ENCODE measurements around the gene RAB28.
"Not testable (repeated sequence)": the region's sequence is repeated elsewhere in the genome, so short reads cannot be mapped to it uniquely, and the experiment has no call there.

RAB28 gene

DNA sequence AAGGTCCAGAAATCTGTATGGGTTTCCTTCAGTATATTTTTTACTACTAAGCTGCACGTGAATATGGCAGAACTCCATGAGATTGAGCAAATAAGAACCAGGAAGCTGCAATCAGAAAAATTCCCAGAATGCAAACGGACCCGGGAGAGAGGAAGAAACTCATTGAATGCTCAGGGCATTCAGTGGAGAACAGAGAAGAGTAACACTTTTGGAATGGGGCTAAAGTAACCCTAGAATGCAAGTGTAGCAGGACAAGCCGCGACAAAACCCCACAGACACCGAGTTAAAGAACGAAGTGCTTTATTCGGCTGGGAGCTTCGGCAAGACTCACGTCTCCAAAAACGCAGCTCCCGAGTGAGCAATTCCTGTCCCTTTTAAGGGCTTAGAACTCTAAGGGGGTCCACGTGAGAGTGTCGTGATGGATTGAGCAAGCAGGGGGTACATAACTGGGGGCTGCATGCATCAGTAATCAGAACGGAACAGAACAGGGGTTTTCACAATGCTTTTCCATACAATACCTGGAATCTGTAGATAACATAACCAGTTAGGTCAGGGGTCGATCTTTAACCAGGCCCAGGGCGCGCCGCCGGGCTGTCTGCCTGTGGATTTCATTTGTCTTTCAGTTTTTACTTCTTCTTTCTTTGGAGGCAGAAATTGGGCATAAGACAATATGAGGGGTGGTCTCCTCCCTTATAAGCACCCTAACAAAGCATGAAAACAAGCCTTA is 56.4 kb downstream of the RAB28 start:
- H3K9ac ChIP-seq (ENCODE audit: low read depth in 1 of 2, low read length in 2 of 2) = no peak overlapping the region
- no peak overlapping the region for H3K27ac ChIP-seq (ENCODE audit: low read depth in 2 of 2, low read length in 2 of 2)
- H3K4me3 ChIP-seq (ENCODE audit: low read length in 2 of 2) = no peak overlapping the region
- H3K27me3 ChIP-seq (ENCODE audit: control insufficient read depth in 2 of 2, insufficient read depth in 2 of 2, low read length in 2 of 2) = no peaks in the 10 kb centered on the region
- H3K4me1 ChIP-seq (ENCODE audit: control insufficient read depth in 2 of 2, insufficient read depth in 2 of 2, low read length in 2 of 2) = peaks cover 0 to 4% of the 10 kb centered on the region in 2 donors
- no peaks in the 10 kb centered on the region for H3K9me3 ChIP-seq (ENCODE audit: control insufficient read depth in 2 of 2, low read length in 2 of 2)
- peaks cover 3% of the 10 kb centered on the region in 2 donors for H3K36me3 ChIP-seq (ENCODE audit: control insufficient read depth in 2 of 2, insufficient read depth in 2 of 2, low read length in 2 of 2)

DNA sequence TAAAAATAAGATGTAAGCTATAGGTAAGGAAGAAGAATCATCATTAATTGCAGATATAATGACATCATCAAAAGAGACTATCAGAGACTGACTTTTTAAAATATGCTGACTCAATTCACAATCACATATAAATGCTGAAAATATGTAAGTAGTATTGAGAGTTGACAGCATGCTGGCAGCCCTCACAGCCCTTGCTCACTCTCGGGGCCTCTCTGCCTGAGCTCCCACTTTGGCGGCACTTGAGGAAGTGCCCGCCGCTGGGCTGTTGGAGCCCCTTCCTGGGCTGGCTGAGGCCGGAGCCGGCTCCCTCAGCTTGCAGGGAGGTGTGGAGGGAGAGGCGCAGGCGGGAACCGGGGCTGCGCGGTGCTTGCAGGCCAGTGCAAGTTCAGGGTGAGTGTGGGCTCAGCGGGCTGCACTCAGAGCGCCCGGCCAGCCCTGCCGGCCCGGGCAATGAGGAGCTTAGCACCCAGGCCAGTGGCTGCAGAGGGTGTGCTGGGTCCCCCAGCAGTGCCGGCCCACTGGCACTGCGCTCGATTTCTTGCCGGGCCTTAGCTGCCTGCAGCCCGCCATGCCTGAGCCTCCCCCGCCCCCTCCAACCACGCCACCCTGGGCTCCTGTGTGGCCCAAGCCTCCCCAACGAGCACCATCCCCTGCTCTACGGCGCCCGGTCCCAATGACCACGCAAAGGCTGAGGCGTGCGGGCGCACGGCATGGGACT is 68.9 kb downstream of the RAB28 start:
- Histone ChIP-seq H3K27ac (ENCODE audit: low read depth in 2 of 2, low read length in 2 of 2) (no peak overlapping the region), H3K4me3 (ENCODE audit: low read length in 2 of 2) (no peak overlapping the region), H3K36me3 (ENCODE audit: control insufficient read depth in 2 of 2, insufficient read depth in 2 of 2, low read length in 2 of 2) (no peaks in the 10 kb centered on the region)

DNA sequence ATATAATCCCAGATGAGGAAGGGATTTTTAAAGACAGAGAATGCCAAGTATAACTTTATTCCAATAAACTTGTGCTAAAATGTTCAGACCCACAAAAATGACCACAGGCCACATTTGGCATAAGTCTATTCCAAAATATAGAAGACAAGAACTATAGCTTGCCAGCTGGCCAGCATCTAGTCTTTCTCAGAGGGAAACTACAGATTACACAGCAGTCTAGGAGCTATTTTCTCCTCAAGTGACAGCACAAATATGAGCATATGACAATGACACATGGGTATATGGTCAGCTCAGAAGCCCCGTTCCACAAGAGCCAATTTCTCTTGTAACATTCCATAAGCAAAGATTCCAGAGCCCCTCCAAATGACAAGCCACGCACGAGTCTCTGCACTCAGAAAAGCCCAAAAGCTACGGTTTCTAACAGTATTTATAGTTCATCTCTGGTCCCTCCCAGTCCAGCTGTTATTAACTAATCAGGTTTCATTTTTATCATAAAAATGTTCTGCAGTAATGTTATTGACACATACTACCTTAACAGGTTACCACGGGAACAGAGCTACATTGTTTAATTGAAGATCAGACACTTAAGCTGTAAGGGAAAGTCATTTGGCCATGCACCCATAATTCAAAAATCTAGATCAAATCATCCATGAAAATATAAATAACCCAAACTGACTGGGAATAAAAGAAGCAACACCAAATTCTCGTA is 70.3 kb downstream of the RAB28 start:
- Histone ChIP-seq H3K9ac (ENCODE audit: low read depth in 1 of 2, low read length in 2 of 2) (no peak overlapping the region), H3K4me1 (ENCODE audit: control insufficient read depth in 2 of 2, insufficient read depth in 2 of 2, low read length in 2 of 2) (no peaks in the 10 kb centered on the region), H3K27me3 (ENCODE audit: control insufficient read depth in 2 of 2, insufficient read depth in 2 of 2, low read length in 2 of 2) (no peaks in the 10 kb centered on the region), H3K27ac (ENCODE audit: low read depth in 2 of 2, low read length in 2 of 2) (no peak overlapping the region), H3K9me3 (ENCODE audit: control insufficient read depth in 2 of 2, low read length in 2 of 2) (no peaks in the 10 kb centered on the region), H3K36me3 (ENCODE audit: control insufficient read depth in 2 of 2, insufficient read depth in 2 of 2, low read length in 2 of 2) (no peaks in the 10 kb centered on the region), H3K4me3 (ENCODE audit: low read length in 2 of 2) (no peak overlapping the region)

More for the DNA sequence above, 68.9 kb downstream of the RAB28 start:
- H3K27me3 ChIP-seq (ENCODE audit: control insufficient read depth in 2 of 2, insufficient read depth in 2 of 2, low read length in 2 of 2) = no peaks in the 10 kb centered on the region
- H3K4me1 ChIP-seq (ENCODE audit: control insufficient read depth in 2 of 2, insufficient read depth in 2 of 2, low read length in 2 of 2) = no peaks in the 10 kb centered on the region
- no peak overlapping the region for H3K9ac ChIP-seq (ENCODE audit: low read depth in 1 of 2, low read length in 2 of 2)
- no peaks in the 10 kb centered on the region for H3K9me3 ChIP-seq (ENCODE audit: control insufficient read depth in 2 of 2, low read length in 2 of 2)

DNA sequence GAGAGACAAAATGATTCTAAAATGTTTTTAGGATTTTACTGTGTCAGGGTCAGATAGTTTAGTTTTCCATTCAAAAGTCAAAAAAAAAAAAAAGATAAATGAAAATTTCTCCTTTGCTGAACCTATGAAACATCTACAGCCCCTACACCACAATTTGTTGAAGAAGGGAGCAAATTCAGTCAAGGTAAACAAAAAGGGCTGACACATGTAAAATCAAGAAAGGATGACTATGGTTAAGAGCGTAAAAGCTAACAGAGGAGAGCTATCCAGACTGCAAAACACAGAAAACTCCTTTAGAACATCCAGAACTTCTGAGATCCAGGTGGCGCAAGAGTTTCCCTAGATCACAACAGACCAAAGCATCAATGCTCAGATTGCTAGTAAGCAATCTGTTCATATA is 72.2 kb downstream of the RAB28 start:
- Histone ChIP-seq H3K4me3 (ENCODE audit: low read length in 2 of 2) (no peak overlapping the region), H3K27ac (ENCODE audit: low read depth in 2 of 2, low read length in 2 of 2) (no peak overlapping the region), H3K27me3 (ENCODE audit: control insufficient read depth in 2 of 2, insufficient read depth in 2 of 2, low read length in 2 of 2) (no peaks in the 10 kb centered on the region), H3K9me3 (ENCODE audit: control insufficient read depth in 2 of 2, low read length in 2 of 2) (no peaks in the 10 kb centered on the region), H3K36me3 (ENCODE audit: control insufficient read depth in 2 of 2, insufficient read depth in 2 of 2, low read length in 2 of 2) (no peaks in the 10 kb centered on the region), H3K4me1 (ENCODE audit: control insufficient read depth in 2 of 2, insufficient read depth in 2 of 2, low read length in 2 of 2) (no peaks in the 10 kb centered on the region), H3K9ac (ENCODE audit: low read depth in 1 of 2, low read length in 2 of 2) (no peak overlapping the region)

DNA sequence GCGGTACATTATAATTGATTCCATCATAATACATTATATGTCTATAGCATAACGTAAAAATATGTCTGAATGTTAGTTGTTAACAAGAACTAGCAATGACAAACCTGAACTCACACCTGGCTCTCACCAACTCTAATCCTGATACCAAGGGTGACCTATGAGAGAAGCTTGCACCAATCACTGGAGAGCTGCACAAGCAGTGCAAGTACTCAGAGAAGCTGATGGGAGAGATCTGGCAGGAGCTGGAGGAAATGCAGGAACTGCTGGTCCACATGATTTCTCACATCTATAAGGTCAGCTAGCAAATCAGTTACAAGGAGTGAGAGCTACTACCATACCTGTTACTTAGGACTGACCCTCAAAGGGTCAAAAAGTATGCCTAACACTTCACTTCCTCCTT is 74.8 kb downstream of the RAB28 start:
- no peak overlapping the region for H3K9ac ChIP-seq (ENCODE audit: low read depth in 1 of 2, low read length in 2 of 2)
- no peak overlapping the region for H3K27ac ChIP-seq (ENCODE audit: low read depth in 2 of 2, low read length in 2 of 2)

DNA sequence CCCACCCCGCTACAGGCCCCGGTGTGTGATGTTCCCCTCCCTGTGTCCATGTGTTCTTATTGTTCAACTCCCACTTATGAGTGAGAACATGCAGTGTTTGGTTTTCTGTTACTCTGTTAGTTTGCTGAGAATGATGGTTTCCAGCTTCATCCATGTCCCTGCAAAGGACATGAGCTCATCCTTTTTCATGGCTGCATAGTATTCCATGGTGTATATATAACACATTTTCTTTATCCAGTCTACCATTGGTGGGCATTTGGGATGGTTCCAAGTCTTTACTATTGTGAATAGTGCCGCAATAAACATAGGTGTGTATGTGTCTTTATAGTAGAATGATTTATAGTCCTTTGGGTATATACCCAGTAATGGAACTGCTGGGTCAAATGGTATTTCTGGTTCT is 78.0 kb downstream of the RAB28 start:
- not testable (repeated sequence) for H3K9ac ChIP-seq (ENCODE audit: low read depth in 1 of 2, low read length in 2 of 2); H3K4me1 ChIP-seq (ENCODE audit: control insufficient read depth in 2 of 2, insufficient read depth in 2 of 2, low read length in 2 of 2); H3K36me3 ChIP-seq (ENCODE audit: control insufficient read depth in 2 of 2, insufficient read depth in 2 of 2, low read length in 2 of 2); H3K4me3 ChIP-seq (ENCODE audit: low read length in 2 of 2); H3K9me3 ChIP-seq (ENCODE audit: control insufficient read depth in 2 of 2, low read length in 2 of 2); H3K27ac ChIP-seq (ENCODE audit: low read depth in 2 of 2, low read length in 2 of 2); H3K27me3 ChIP-seq (ENCODE audit: control insufficient read depth in 2 of 2, insufficient read depth in 2 of 2, low read length in 2 of 2)

More for the DNA sequence above, 74.8 kb downstream of the RAB28 start:
- Histone ChIP-seq H3K27me3 (ENCODE audit: control insufficient read depth in 2 of 2, insufficient read depth in 2 of 2, low read length in 2 of 2) (no peaks in the 10 kb centered on the region), H3K9me3 (ENCODE audit: control insufficient read depth in 2 of 2, low read length in 2 of 2) (no peaks in the 10 kb centered on the region), H3K4me3 (ENCODE audit: low read length in 2 of 2) (no peak overlapping the region), H3K4me1 (ENCODE audit: control insufficient read depth in 2 of 2, insufficient read depth in 2 of 2, low read length in 2 of 2) (no peaks in the 10 kb centered on the region), H3K36me3 (ENCODE audit: control insufficient read depth in 2 of 2, insufficient read depth in 2 of 2, low read length in 2 of 2) (no peaks in the 10 kb centered on the region)

DNA sequence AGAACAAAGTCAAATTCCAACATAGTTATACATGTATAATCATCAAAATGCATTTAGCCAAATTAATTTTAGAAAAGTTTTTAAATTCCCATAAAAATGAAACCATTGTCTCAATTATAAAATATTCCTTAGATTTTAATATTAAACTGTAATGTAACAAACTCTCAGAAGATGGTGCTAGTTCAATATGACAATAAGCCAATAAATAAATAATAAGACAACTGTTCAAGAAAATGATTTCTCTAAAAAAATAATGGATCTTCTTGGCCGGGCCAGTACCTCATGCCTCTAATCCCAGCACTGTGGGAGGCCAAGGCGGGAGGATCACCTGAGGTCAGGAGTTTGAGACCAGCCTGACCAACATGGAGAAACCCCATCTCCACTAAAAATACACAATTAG is 80.3 kb downstream of the RAB28 start:
- no peak overlapping the region for H3K27ac ChIP-seq (ENCODE audit: low read depth in 2 of 2, low read length in 2 of 2)
- no peaks in the 10 kb centered on the region for H3K36me3 ChIP-seq (ENCODE audit: control insufficient read depth in 2 of 2, insufficient read depth in 2 of 2, low read length in 2 of 2)
- H3K4me1 ChIP-seq (ENCODE audit: control insufficient read depth in 2 of 2, insufficient read depth in 2 of 2, low read length in 2 of 2) = no peaks in the 10 kb centered on the region
- no peak overlapping the region for H3K4me3 ChIP-seq (ENCODE audit: low read length in 2 of 2)
- no peak overlapping the region for H3K9ac ChIP-seq (ENCODE audit: low read depth in 1 of 2, low read length in 2 of 2)
- no peaks in the 10 kb centered on the region for H3K9me3 ChIP-seq (ENCODE audit: control insufficient read depth in 2 of 2, low read length in 2 of 2)
- H3K27me3 ChIP-seq (ENCODE audit: control insufficient read depth in 2 of 2, insufficient read depth in 2 of 2, low read length in 2 of 2) = no peaks in the 10 kb centered on the region

DNA sequence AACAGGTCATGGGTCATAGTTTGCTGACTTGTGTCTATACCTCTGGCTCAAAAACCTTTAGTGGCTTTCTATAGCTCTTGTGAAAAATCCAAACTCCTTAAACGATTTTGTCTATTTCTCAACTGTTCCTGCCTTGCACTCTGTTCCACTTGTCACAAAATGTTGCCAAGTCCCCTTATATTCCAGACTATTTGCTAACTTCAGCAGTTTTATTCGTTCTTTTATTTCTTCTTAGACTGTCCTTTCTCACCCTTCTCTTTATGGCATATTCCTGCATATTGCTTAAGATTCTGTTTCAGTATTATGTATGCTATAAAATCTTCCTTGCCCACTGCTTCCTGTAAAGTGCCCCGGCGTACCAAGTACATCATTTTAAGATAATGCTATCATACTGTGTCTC is 80.8 kb downstream of the RAB28 start:
- H3K4me3 ChIP-seq (ENCODE audit: low read length in 2 of 2) = no peak overlapping the region
- H3K9me3 ChIP-seq (ENCODE audit: control insufficient read depth in 2 of 2, low read length in 2 of 2) = no peaks in the 10 kb centered on the region
- no peaks in the 10 kb centered on the region for H3K36me3 ChIP-seq (ENCODE audit: control insufficient read depth in 2 of 2, insufficient read depth in 2 of 2, low read length in 2 of 2)
- H3K9ac ChIP-seq (ENCODE audit: low read depth in 1 of 2, low read length in 2 of 2) = no peak overlapping the region
- H3K27ac ChIP-seq (ENCODE audit: low read depth in 2 of 2, low read length in 2 of 2) = no peak overlapping the region
- H3K4me1 ChIP-seq (ENCODE audit: control insufficient read depth in 2 of 2, insufficient read depth in 2 of 2, low read length in 2 of 2) = no peaks in the 10 kb centered on the region
- no peaks in the 10 kb centered on the region for H3K27me3 ChIP-seq (ENCODE audit: control insufficient read depth in 2 of 2, insufficient read depth in 2 of 2, low read length in 2 of 2)

DNA sequence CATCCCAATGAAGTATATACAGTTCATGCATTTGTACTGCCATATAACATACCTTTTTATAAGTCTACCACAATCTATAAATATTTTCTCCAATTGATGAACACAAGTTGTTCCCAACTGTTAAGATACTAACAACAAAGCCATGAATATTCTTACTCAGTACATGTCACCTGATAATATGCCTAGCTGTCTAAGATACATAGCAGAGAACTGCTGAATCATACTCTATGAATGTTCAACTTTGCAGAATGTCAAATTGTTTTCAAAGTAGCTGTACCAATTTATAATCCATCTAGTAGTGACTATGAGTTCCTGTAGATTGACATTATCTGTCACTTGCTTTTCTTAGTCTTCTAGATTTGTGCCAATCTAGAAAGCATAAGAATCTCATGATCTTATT is 84.9 kb downstream of the RAB28 start:
- Histone ChIP-seq H3K27me3 (ENCODE audit: control insufficient read depth in 2 of 2, insufficient read depth in 2 of 2, low read length in 2 of 2) (no peaks in the 10 kb centered on the region), H3K36me3 (ENCODE audit: control insufficient read depth in 2 of 2, insufficient read depth in 2 of 2, low read length in 2 of 2) (no peaks in the 10 kb centered on the region), H3K27ac (ENCODE audit: low read depth in 2 of 2, low read length in 2 of 2) (no peak overlapping the region), H3K9me3 (ENCODE audit: control insufficient read depth in 2 of 2, low read length in 2 of 2) (no peaks in the 10 kb centered on the region), H3K9ac (ENCODE audit: low read depth in 1 of 2, low read length in 2 of 2) (no peak overlapping the region), H3K4me3 (ENCODE audit: low read length in 2 of 2) (no peak overlapping the region), H3K4me1 (ENCODE audit: control insufficient read depth in 2 of 2, insufficient read depth in 2 of 2, low read length in 2 of 2) (no peaks in the 10 kb centered on the region)

DNA sequence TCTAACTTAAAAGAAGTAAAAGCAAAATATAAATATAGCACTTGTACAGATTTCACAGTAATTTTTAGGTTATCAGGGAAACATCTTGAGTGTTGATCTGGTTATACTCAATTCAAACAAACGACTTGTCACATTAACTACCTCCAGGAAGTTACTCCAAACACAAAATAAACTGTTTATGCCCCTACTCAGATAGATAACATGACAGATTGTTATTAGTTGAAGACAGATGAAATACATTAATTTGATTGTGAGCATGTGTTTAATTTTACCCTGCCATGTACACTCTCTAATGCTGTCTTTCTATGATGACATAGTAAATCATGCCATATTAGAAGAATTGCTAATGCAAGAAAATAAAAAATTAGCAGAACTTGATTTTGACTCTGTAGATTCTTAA is 88.0 kb downstream of the RAB28 start:
- no peaks in the 10 kb centered on the region for H3K9me3 ChIP-seq (ENCODE audit: control insufficient read depth in 2 of 2, low read length in 2 of 2)
- H3K4me3 ChIP-seq (ENCODE audit: low read length in 2 of 2) = no peak overlapping the region
- no peaks in the 10 kb centered on the region for H3K4me1 ChIP-seq (ENCODE audit: control insufficient read depth in 2 of 2, insufficient read depth in 2 of 2, low read length in 2 of 2)
- H3K9ac ChIP-seq (ENCODE audit: low read depth in 1 of 2, low read length in 2 of 2) = no peak overlapping the region
- no peak overlapping the region for H3K27ac ChIP-seq (ENCODE audit: low read depth in 2 of 2, low read length in 2 of 2)
- no peaks in the 10 kb centered on the region for H3K36me3 ChIP-seq (ENCODE audit: control insufficient read depth in 2 of 2, insufficient read depth in 2 of 2, low read length in 2 of 2)
- no peaks in the 10 kb centered on the region for H3K27me3 ChIP-seq (ENCODE audit: control insufficient read depth in 2 of 2, insufficient read depth in 2 of 2, low read length in 2 of 2)

All from mucosa of rectum (tissue), 2 donors.